A673 (cell line): ENCODE data around the gene TNFRSF6B. TPM values are rescaled to one million over a fixed set of nuclear protein-coding genes. Genes with fewer than 3 reads are reported as not detected.
A peak's percentile ranks its signal among the peaks of the same experiment; 100 is the strongest.

Source experiments
- BruUV-seq: library from RNA; stranded (reverse); fragments of 400-500 nt; replicated peaks from 2 replicates; lab custom pipeline; 2021; lab: Mats Ljungman, UMichigan
- CTCF ChIA-PET: fragments of 300-600 bp; sonication (Branson Sonifier 250); formaldehyde crosslinking; loops from one replicate; lab custom pipeline; 2022; ENCODE audit warnings: antibody characterized with exemption; lab: Charles Lee
- POLR2A ChIA-PET: fragments of 300-600 bp; sonication (Branson Sonifier 250); formaldehyde crosslinking; loops from one replicate; lab custom pipeline; 2022; ENCODE audit warnings: antibody characterized with exemption; ENCODE audit not compliant: low non-redundant PET; lab: Charles Lee
- DNase-seq: peaks from one replicate; pipeline ENCODE4 v3.0.0-alpha.2; 2015; ENCODE audit warnings: low spot score
- H3K27ac ChIP-seq: fragments of 200-600 bp; sonication (generic); 2 replicates; pipeline ENCODE4 v1.5.1; 2016; ENCODE audit warnings: mixed run types, low read depth, mild to moderate bottlenecking, mixed read lengths, antibody characterized with exemption, low read length; ENCODE audit not compliant: poor library complexity, severe bottlenecking
- H3K27me3 ChIP-seq: fragments of 200-600 bp; sonication (generic); replicated peaks from 2 replicates; pipeline ENCODE4 v1.6.1; 2017; ENCODE audit warnings: mixed run types, low read depth, mild to moderate bottlenecking, mixed read lengths, antibody characterized with exemption, low read length; ENCODE audit not compliant: insufficient read depth, poor library complexity
- H3K36me3 ChIP-seq: fragments of 200-600 bp; sonication (generic); 2 replicates; pipeline ENCODE4 v1.6.1; 2016; ENCODE audit warnings: mixed run types, mild to moderate bottlenecking, mixed read lengths, antibody characterized with exemption, low read length; ENCODE audit not compliant: insufficient read depth, poor library complexity, severe bottlenecking
- H3K4me1 ChIP-seq: fragments of 200-600 bp; sonication (generic); 2 replicates; pipeline ENCODE4 v1.6.1; 2017; ENCODE audit warnings: mixed run types, mild to moderate bottlenecking, mixed read lengths, antibody characterized with exemption, low read length; ENCODE audit not compliant: insufficient read depth, poor library complexity, severe bottlenecking
- H3K4me3 ChIP-seq: fragments of 200-600 bp; sonication (generic); 2 replicates; pipeline ENCODE4 v1.5.1; 2016; ENCODE audit warnings: low read depth, mixed run types, mild to moderate bottlenecking, mixed read lengths, low read length; ENCODE audit not compliant: poor library complexity, severe bottlenecking
- H3K9me3 ChIP-seq: fragments of 200-600 bp; sonication (generic); 2 replicates; pipeline ENCODE4 v1.6.1; 2016; ENCODE audit warnings: mixed run types, low read depth, mild to moderate bottlenecking, mixed read lengths, antibody characterized with exemption, low read length; ENCODE audit not compliant: poor library complexity, severe bottlenecking
- EZH2 ChIP-seq: fragments of 200-600 bp; sonication (generic); IDR thresholded peaks from 2 replicates; pipeline ENCODE4 v1.6.1; 2017; ENCODE audit warnings: borderline replicate concordance, low read depth, mild to moderate bottlenecking, mixed read lengths, antibody characterized with exemption, low read length; ENCODE audit not compliant: poor library complexity, severe bottlenecking
- intact Hi-C: fragments of 100-400 bp; cut with micrococcal nuclease; formaldehyde crosslinking; loops from one replicate; pipeline ENCODE4 v1.10.0; 2022; ENCODE audit not compliant: unreplicated experiment
- total RNA-seq: library from RNA; stranded (reverse); gene quantifications from 2 replicates; pipeline ENCODE4 v1.2.3, GENCODE V29; 2021
- TF ChIP-seq, protein P1 (sequence below): fragments of 300-800, 200-600 bp; sonication (generic); conservative IDR thresholded peaks from 2 replicates; pipeline ENCODE4 v1.5.1; 2017; ENCODE audit warnings: low read depth, mild to moderate bottlenecking, antibody characterized with exemption, low read length, moderate library complexity, mixed read lengths

TNFRSF6B gene
- total RNA-seq, 1 experiment from 2014 or later, result not detected

DNA sequence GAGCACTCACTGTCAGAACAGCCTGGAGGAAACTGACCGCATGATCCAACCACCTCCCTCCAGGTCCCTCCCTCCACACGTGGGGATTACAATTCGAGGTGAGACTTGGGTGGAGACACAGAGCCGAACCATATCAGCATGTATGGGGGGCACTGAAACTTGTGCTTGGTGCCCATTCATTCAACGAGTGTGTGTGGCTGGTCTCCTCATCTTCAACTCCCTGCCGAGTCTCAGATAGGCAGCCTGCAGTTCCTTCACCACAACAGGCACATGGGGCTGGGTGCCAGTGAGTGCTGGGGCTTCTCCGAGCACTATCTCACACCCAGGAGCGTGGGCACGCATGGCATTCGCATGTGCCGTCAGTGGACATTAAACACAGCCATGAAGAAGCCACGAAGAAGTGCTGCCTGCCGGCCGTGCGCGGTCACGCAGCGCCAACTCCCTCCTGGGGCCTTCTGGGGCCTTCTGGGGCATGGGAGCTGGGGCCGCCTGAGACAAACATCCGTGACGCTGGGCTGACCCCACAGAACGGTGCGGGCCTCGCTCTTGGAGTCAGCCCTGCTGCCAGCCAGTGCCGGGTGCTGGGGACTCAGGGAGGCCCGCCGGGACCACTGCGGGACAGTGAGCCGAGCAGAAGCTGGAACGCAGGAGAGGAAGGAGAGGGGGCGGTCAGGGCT, 39.1 kb upstream of the TNFRSF6B start:
- Histone ChIP-seq H3K9me3 (no peaks in the 10 kb centered on the region), H3K4me1 (peaks cover 24% of the 10 kb centered on the region), H3K27ac (peak overlapping the region; percentile 87), H3K4me3 (peak overlapping the region; percentile 73), H3K36me3 (no peaks in the 10 kb centered on the region), H3K27me3 (no peaks in the 10 kb centered on the region)
- TF ChIP-seq, protein P1, sequence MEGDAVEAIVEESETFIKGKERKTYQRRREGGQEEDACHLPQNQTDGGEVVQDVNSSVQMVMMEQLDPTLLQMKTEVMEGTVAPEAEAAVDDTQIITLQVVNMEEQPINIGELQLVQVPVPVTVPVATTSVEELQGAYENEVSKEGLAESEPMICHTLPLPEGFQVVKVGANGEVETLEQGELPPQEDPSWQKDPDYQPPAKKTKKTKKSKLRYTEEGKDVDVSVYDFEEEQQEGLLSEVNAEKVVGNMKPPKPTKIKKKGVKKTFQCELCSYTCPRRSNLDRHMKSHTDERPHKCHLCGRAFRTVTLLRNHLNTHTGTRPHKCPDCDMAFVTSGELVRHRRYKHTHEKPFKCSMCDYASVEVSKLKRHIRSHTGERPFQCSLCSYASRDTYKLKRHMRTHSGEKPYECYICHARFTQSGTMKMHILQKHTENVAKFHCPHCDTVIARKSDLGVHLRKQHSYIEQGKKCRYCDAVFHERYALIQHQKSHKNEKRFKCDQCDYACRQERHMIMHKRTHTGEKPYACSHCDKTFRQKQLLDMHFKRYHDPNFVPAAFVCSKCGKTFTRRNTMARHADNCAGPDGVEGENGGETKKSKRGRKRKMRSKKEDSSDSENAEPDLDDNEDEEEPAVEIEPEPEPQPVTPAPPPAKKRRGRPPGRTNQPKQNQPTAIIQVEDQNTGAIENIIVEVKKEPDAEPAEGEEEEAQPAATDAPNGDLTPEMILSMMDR, result no peak
- no peak for TF ChIP-seq EZH2
- DNase-seq, result no peak
- ChIA-PET POLR2A (no interaction called here), CTCF (no interaction called here)
- no TSS peak for BruUV-seq
- intact Hi-C loops, result no loop called here

DNA sequence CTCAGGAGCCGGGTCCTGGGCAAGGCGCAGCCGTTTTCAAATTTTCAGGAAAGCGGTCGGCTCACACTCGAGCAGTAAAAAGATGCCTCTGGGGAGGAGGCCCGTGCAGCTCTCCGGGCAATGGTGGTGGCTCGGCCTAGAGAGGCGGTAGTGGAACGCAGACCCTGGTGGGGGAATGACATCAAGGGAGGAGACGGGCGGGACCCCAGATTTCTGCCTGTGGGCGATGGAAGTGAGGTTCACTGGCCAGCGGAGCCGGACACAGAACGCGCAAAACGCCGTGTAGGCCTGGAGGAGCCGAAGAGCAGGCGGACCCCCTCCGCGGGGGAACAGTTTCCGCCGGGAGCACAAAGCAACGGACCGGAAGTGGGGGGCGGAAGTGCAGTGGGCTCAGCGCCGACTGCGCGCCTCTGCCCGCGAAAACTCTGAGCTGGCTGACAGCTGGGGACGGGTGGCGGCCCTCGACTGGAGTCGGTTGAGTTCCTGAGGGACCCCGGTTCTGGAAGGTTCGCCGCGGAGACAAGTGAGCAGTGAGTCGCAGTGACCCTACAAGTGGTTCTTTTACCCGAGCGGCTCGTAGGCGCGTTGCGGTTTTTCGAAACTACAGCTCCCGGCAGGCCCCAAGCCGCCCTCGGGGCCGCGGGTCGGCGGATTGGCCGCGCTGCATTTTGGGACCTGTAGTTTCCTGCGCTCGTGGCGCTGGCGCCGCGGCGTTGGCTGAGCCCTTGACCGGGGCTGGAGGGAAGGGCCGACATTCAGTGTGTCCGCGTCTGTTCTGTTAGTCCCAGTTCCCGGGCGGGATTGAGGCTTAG, 38.3 kb upstream of the TNFRSF6B start, which contains the start of gene RTEL1:
Gene RTEL1, plus strand, starts transcription at position 376 of the 812 bp plus-strand sequence. CDS start 1,091 bp downstream, outside the sequence.
- Histone ChIP-seq H3K4me3 (peak within 1 kb of the TSS; percentile 73), H3K27me3 (no peaks in the 10 kb centered on the region), H3K9me3 (no peaks in the 10 kb centered on the region), H3K4me1 (peaks cover 24% of the 10 kb centered on the region), H3K36me3 (peaks cover 5% of the 10 kb centered on the region), H3K27ac (peak within 1 kb of the TSS; percentile 87)
- CTCF ChIA-PET, result interaction anchor here (0.6 kb wide), 1 partner anchor 34 kb away, joined by 4 read pairs; no protein-coding TSS in a partner anchor
- TF ChIP-seq, protein P1, result no peak
- TF ChIP-seq EZH2, result no peak
- no TSS peak for BruUV-seq
- POLR2A ChIA-PET, result interaction anchor here (0.7 kb wide), 1 partner anchor 116 kb away, joined by 3 read pairs; no protein-coding TSS in a partner anchor
- intact Hi-C loops, result no loop called here
- peak; percentile 94 for DNase-seq

DNA sequence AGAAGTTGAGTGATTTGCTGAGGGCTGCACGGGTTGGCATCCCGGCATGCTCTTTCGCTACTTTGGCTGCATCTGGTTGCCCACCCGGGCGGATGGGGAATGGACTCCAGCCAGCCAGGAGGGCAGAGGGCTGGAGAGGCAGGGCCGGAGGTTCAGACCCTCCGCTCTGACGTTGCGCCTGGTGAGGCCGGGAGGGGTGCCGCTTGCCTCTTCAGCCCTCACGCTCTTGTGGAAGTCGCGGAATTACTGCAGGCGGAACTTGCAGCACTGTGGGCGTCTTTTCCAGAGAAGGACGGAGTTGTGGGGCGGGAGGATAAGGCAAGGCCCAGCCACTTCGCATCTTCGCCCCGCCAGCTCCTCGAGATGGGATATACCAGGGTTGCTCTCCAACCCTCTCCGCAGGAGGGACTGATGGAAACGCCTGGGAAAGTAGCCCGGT, 37.7 kb upstream of the TNFRSF6B start:
- H3K4me1 ChIP-seq, result peaks cover 23% of the 10 kb centered on the region
- no TSS peak for BruUV-seq
- intact Hi-C loops, result no loop called here
- DNase-seq, result peak; percentile 40
- no peak for TF ChIP-seq EZH2
- TF ChIP-seq, protein P1, result no peak
- H3K4me3 ChIP-seq, result peak overlapping the region; percentile 73
- H3K9me3 ChIP-seq, result no peaks in the 10 kb centered on the region
- H3K27me3 ChIP-seq, result no peaks in the 10 kb centered on the region
- POLR2A ChIA-PET, result interaction anchor here (0.7 kb wide), 1 partner anchor 116 kb away, joined by 3 read pairs; no protein-coding TSS in a partner anchor
- H3K36me3 ChIP-seq, result peaks cover 5% of the 10 kb centered on the region
- H3K27ac ChIP-seq, result peak overlapping the region; percentile 87
- CTCF ChIA-PET, result no interaction called here
